Neural cell (in vitro differentiated cells): ENCODE results near the gene ORC3.

Source experiments
- CTCF ChIP-seq: fragments of 450-650 bp; IDR thresholded peaks from 2 replicates; pipeline ENCODE4 v1.5.1; 2014; ENCODE audit warnings: antibody characterized with exemption, mild to moderate bottlenecking, moderate library complexity; ENCODE audit not compliant: poor library complexity, severe bottlenecking
- EP300 ChIP-seq: fragments of 450-650 bp; conservative IDR thresholded peaks from 2 replicates; pipeline ENCODE4 v1.6.1; 2014; ENCODE audit warnings: antibody characterized with exemption, mild to moderate bottlenecking, moderate library complexity; ENCODE audit not compliant: poor library complexity, severe bottlenecking
- EZH2 ChIP-seq: fragments of 200-600, 300-800 bp; shearing (Covaris generic), sonication (generic); IDR thresholded peaks from 2 replicates; pipeline ENCODE4 v1.6.1; 2014; ENCODE audit warnings: antibody characterized with exemption, low read length, borderline replicate concordance, mild to moderate bottlenecking; ENCODE audit not compliant: insufficient read depth, poor library complexity, severe bottlenecking
- MXI1 ChIP-seq: fragments of 450-650 bp; conservative IDR thresholded peaks from 2 replicates; pipeline ENCODE4 v1.6.1; 2014; ENCODE audit warnings: antibody characterized with exemption, mild to moderate bottlenecking; ENCODE audit not compliant: poor library complexity, severe bottlenecking
- POLR2AphosphoS5 ChIP-seq: IDR thresholded peaks from 2 replicates; pipeline ENCODE4 v1.6.1; 2012
- RAD21 ChIP-seq: fragments of 450-650 bp; conservative IDR thresholded peaks from 2 replicates; pipeline ENCODE4 v1.6.1; 2014; ENCODE audit warnings: antibody characterized with exemption, mild to moderate bottlenecking, moderate library complexity
- REST ChIP-seq: IDR thresholded peaks from 2 replicates; pipeline ENCODE4 v1.6.1; 2012; ENCODE audit warnings: borderline replicate concordance
- SMC3 ChIP-seq: fragments of 450-650 bp; conservative IDR thresholded peaks from 2 replicates; pipeline ENCODE4 v1.6.1; 2014; ENCODE audit warnings: antibody characterized with exemption, mild to moderate bottlenecking, moderate library complexity; ENCODE audit not compliant: poor library complexity
- TAF1 ChIP-seq: IDR thresholded peaks from 2 replicates; pipeline ENCODE4 v1.6.1; 2012; ENCODE audit warnings: low read depth

GRCh38 chr6:87586371-87587077, 3.4 kb upstream of the ORC3 start:
- no peak for TF ChIP-seq CTCF
- TF ChIP-seq RAD21 = no peak
- no peak for TF ChIP-seq EZH2
- TF ChIP-seq EP300 = no peak
- no peak for TF ChIP-seq POLR2AphosphoS5
- TF ChIP-seq MXI1 = no peak
- TF ChIP-seq SMC3 = no peak
- no peak for TF ChIP-seq REST
- TF ChIP-seq TAF1 = no peak
